Small intestine (tissue), 7 donors: ENCODE data around the gene KIRREL3. TPM values are rescaled to one million over a fixed set of nuclear protein-coding genes. Genes with fewer than 3 reads are reported as not detected.

Source experiments
- DNase-seq, 2 donors: peaks; one replicate each; pipeline versions ENCODE4 v3.0.0 to v3.0.0-alpha.2; 2013
- FAIRE-seq: peaks from 2 replicates; lab custom pipeline; 2012; peaks lifted over from hg19 to GRCh38; lab: Jason Lieb, UNC
- H3K27ac ChIP-seq, 3 donors: one replicate each; pipeline ENCODE4 v1.5.1; 2013; ENCODE audit warnings: low read length in 2 of 3, mild to moderate bottlenecking in 2 of 3, control low read depth in 1 of 3, inconsistent platforms in 1 of 3, low read depth in 1 of 3, moderate library complexity in 1 of 3
- H3K27me3 ChIP-seq, 3 donors: one replicate each; pipeline ENCODE4 v1.6.1; 2013; ENCODE audit warnings: low read length in 3 of 3, inconsistent platforms in 1 of 3; ENCODE audit not compliant: control insufficient read depth in 3 of 3, insufficient read depth in 3 of 3
- H3K36me3 ChIP-seq, 3 donors: one replicate each; pipeline ENCODE4 v1.6.1; 2013; ENCODE audit warnings: low read length in 3 of 3, inconsistent platforms in 1 of 3, low read depth in 1 of 3, mild to moderate bottlenecking in 1 of 3, moderate library complexity in 1 of 3; ENCODE audit not compliant: control insufficient read depth in 3 of 3, insufficient read depth in 2 of 3
- H3K4me1 ChIP-seq, 3 donors: one replicate each; pipeline ENCODE4 v1.6.1; 2013; ENCODE audit warnings: low read length in 2 of 3, inconsistent platforms in 1 of 3, low read depth in 1 of 3, mild to moderate bottlenecking in 1 of 3, moderate library complexity in 1 of 3; ENCODE audit not compliant: control insufficient read depth in 3 of 3, insufficient read depth in 2 of 3
- H3K4me3 ChIP-seq, 3 donors: one replicate each; pipeline ENCODE4 v1.5.1; 2013; ENCODE audit warnings: low read length in 3 of 3, control low read depth in 1 of 3, inconsistent platforms in 1 of 3, low read depth in 1 of 3, mild to moderate bottlenecking in 1 of 3, moderate library complexity in 1 of 3
- H3K9me3 ChIP-seq, 2 donors: one replicate each; pipeline ENCODE4 v1.6.1; 2013; ENCODE audit warnings: low read depth in 1 of 2, low read length in 1 of 2; ENCODE audit not compliant: control insufficient read depth in 2 of 2, insufficient read depth in 1 of 2
- WGBS, 3 donors: extraction: QIAGEN DNeasy Blood & Tissue Kit; methylation state at CpG; one replicate each; pipeline ENCODE4 v1.1.7; 2013; 5-methylcytosine and 5-hydroxymethylcytosine counted together
- polyA plus RNA-seq, 4 donors: library from polyadenylated mRNA; stranded (reverse) in 3 of 4; unstranded in 1 of 4; fragments of 200-250 nt in 3 of 4; fragments of 120-200 nt in 1 of 4; gene quantifications; one replicate each; pipeline versions ENCODE4 v1.2.1 to v1.2.3, GENCODE V29; 2013
- donor health status: healthy with polysubstance abuse.
- donor health status: control.
- donor health status: control.
- donor health status: Bipolar disorder and iron deficiency.
- donor health status: healthy.

Gene KIRREL3
- polyA plus RNA-seq, 4 donors: 0.18 to 0.61 TPM; not detected in 2

GRCh38 chr11:127006311-127006710 is 5.7 kb upstream of the KIRREL3 start:
- Histone ChIP-seq H3K27me3 (peaks cover 3 to 62% (median 19%) of the 10 kb centered on the region in 3 donors), H3K4me3 (no peak overlapping the region), H3K4me1 (no peaks in the 10 kb centered on the region), H3K27ac (no peak overlapping the region), H3K9me3 (no peaks in the 10 kb centered on the region), H3K36me3 (no peaks in the 10 kb centered on the region)
- FAIRE-seq: no peak
- WGBS, 3 donors: 92 to 97% (median 94%) methylated on average over 2 of the region's 2 CpGs
- no peak for DNase-seq

- Histone ChIP-seq H3K36me3 (no peaks in the 10 kb centered on the region), H3K4me1 (no peaks in the 10 kb centered on the region), H3K27ac (no peak overlapping the region), H3K4me3 (no peak overlapping the region), H3K9me3 (no peaks in the 10 kb centered on the region), H3K27me3 (peaks cover 3 to 79% (median 31%) of the 10 kb centered on the region in 3 donors)
- 2 to 7% (median 5%) methylated on average over 38 to 62 of the region's 62 CpGs for WGBS, 3 donors
- peak in 1 of 2 donors; percentile 60 for DNase-seq
- no peak for FAIRE-seq
These were observed 2.9 kb upstream of the KIRREL3 start for GRCh38 chr11:127003260-127003981.

- 11 to 13% (median 12%) methylated on average over 16 of the region's 16 CpGs for WGBS, 3 donors
- no peak overlapping the region for H3K27ac ChIP-seq
- peaks cover 3 to 83% (median 36%) of the 10 kb centered on the region in 3 donors for H3K27me3 ChIP-seq
- H3K9me3 ChIP-seq: no peaks in the 10 kb centered on the region
- H3K4me1 ChIP-seq: no peaks in the 10 kb centered on the region
- H3K4me3 ChIP-seq: no peak overlapping the region
- FAIRE-seq (no peak), DNase-seq (no peak)
- H3K36me3 ChIP-seq: no peaks in the 10 kb centered on the region
These were observed 2.2 kb upstream of the KIRREL3 start for GRCh38 chr11:127002669-127003259.

GRCh38 chr11:127000981-127001380 is 411 bp upstream of the KIRREL3 start:
- H3K27me3 ChIP-seq: peaks cover 3 to 88% (median 40%) of the 10 kb centered on the region in 3 donors
- no peak for FAIRE-seq
- H3K36me3 ChIP-seq: no peaks in the 10 kb centered on the region
- H3K4me1 ChIP-seq: no peaks in the 10 kb centered on the region
- no peak overlapping the region for H3K27ac ChIP-seq
- no peaks in the 10 kb centered on the region for H3K9me3 ChIP-seq
- 6 to 14% (median 9%) methylated on average over 6 of the region's 6 CpGs for WGBS, 3 donors
- no peak for DNase-seq
- no peak overlapping the region for H3K4me3 ChIP-seq

- Histone ChIP-seq H3K4me3 (no peak overlapping the region), H3K4me1 (no peaks in the 10 kb centered on the region), H3K27ac (no peak overlapping the region), H3K36me3 (no peaks in the 10 kb centered on the region), H3K27me3 (peaks cover 3 to 73% (median 32%) of the 10 kb centered on the region in 3 donors), H3K9me3 (no peaks in the 10 kb centered on the region)
- no peak for DNase-seq
- FAIRE-seq: no peak
- 51 to 70% (median 57%) methylated on average over 5 of the region's 5 CpGs for WGBS, 3 donors
These were observed 1.2 kb downstream of the KIRREL3 start for GRCh38 chr11:126999366-126999765.

- Histone ChIP-seq H3K36me3 (no peaks in the 10 kb centered on the region), H3K9me3 (no peaks in the 10 kb centered on the region), H3K27me3 (peaks cover 0 to 59% (median 22%) of the 10 kb centered on the region in 3 donors), H3K4me3 (no peak overlapping the region), H3K4me1 (no peaks in the 10 kb centered on the region), H3K27ac (no peak overlapping the region)
- DNase-seq (no peak), FAIRE-seq (no peak)
- WGBS, 3 donors: 59 to 69% (median 65%) methylated on average over 4 of the region's 4 CpGs
These were observed 2.9 kb downstream of the KIRREL3 start for GRCh38 chr11:126997641-126998040.

GRCh38 chr11:126997196-126997595 is 3.4 kb downstream of the KIRREL3 start:
- Histone ChIP-seq H3K9me3 (no peaks in the 10 kb centered on the region), H3K27ac (no peak overlapping the region), H3K4me3 (no peak overlapping the region), H3K36me3 (no peaks in the 10 kb centered on the region), H3K27me3 (peaks cover 0 to 57% (median 22%) of the 10 kb centered on the region in 3 donors), H3K4me1 (no peaks in the 10 kb centered on the region)
- 47 to 62% (median 55%) methylated on average over 5 of the region's 5 CpGs for WGBS, 3 donors
- no peak for DNase-seq
- no peak for FAIRE-seq

GRCh38 chr11:126996036-126996804 is 4.3 kb downstream of the KIRREL3 start:
- Histone ChIP-seq H3K36me3 (no peaks in the 10 kb centered on the region), H3K27me3 (peaks cover 0 to 49% (median 20%) of the 10 kb centered on the region in 3 donors), H3K9me3 (no peaks in the 10 kb centered on the region), H3K4me1 (no peaks in the 10 kb centered on the region), H3K4me3 (no peak overlapping the region), H3K27ac (no peak overlapping the region)
- FAIRE-seq (no peak), DNase-seq (no peak)
- 54 to 63% (median 60%) methylated on average over 4 of the region's 4 CpGs for WGBS, 3 donors
